ENCODE data around the gene SPRING1. TPM values are rescaled to one million over a fixed set of nuclear protein-coding genes. Genes with fewer than 3 reads are reported as not detected.

SPRING1 gene
- total RNA-seq, 4 donors from 2014 or later: 22.3 to 40.3 (median 35.1) TPM

DNA sequence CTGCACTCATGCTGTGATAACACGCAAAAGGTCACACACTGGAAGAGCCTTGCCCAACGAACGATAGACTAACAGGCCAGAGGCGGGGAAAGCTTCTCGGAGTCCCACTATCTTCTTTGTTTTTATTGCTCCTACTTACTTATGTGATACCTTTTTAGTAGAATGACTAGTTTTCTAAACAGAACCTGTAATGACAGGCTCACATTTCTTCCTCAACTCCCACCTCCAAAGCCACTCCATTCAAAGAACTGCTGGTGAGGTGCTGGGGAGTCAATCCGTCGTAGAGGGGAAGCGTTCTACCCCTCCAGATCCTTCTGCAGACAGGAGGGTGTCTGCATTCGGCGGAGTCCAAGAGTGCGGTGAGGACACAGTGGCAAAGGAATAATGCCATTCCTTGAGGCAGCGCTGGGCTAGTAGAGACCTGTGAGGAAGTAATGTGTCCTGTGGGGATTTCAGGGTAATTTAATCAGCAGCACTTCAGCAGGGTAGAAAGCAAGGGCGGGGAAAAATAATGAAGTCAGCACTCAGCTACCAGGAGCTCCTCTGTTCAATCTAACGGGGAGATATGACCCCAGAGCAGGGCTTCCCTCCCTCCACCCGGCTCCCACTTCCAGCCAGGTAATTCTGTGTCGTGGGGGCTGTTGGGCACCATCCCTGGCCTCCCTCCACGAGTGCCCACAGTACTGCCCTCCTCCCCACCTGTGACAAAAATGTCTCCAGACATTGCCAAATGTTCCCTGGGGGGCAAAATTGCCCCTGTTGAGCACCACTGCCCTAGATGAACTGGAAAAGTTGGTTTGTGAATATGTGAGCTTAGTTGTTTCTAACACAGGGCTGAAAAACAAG lies 25.2 kb downstream of the SPRING1 start:
- in situ Hi-C loops (cut with MboI; ENCODE audit: low pct_ligation_motif_present in 1 of 4, low pct_unique_long_range_greater_than_20kb in 1 of 4, low sequenced_read_pairs in 3 of 4) (loop anchor here in 3 of 4 donors (25.0 kb wide), 2 partner anchors 400 to 725 kb away; no protein-coding TSS in a partner anchor), intact Hi-C loops (cut with DNase I; ENCODE audit: low total_unique reads) (no loop called here)
- 81 to 90% methylated on average over 3 to 17 of the region's 17 CpGs for WGBS, 2 donors (ENCODE audit: low coverage in 1 of 2)

GRCh38 chr12:116710370-116711150 lies 27.3 kb downstream of the SPRING1 start:
- Histone ChIP-seq H3K36me3 (no peaks in the 10 kb centered on the region), H3K4me3 (no peak overlapping the region), H3K9me3 (no peaks in the 10 kb centered on the region), H3K27ac (no peak overlapping the region), H3K4me1 (peaks cover 8 to 12% (median 8%) of the 10 kb centered on the region in 4 donors), H3K27me3 (peaks cover 14% of the 10 kb centered on the region)
- intact Hi-C loops (cut with DNase I; ENCODE audit: low total_unique reads): no loop called here
- in situ Hi-C loops (cut with MboI; ENCODE audit: low pct_ligation_motif_present in 1 of 4, low pct_unique_long_range_greater_than_20kb in 1 of 4, low sequenced_read_pairs in 3 of 4): loop anchor here in 3 of 4 donors (25.0 kb wide), 2 partner anchors 402 to 723 kb away; no protein-coding TSS in a partner anchor
- no peak for TF ChIP-seq EP300 (IDR thresholded peaks at IDR 0.05; ENCODE audit: low read depth)
- TF ChIP-seq POLR2A (IDR thresholded peaks at IDR 0.05): no peak
- TF ChIP-seq POLR2AphosphoS5 (IDR thresholded peaks at IDR 0.05): no peak
- TF ChIP-seq, protein P1, sequence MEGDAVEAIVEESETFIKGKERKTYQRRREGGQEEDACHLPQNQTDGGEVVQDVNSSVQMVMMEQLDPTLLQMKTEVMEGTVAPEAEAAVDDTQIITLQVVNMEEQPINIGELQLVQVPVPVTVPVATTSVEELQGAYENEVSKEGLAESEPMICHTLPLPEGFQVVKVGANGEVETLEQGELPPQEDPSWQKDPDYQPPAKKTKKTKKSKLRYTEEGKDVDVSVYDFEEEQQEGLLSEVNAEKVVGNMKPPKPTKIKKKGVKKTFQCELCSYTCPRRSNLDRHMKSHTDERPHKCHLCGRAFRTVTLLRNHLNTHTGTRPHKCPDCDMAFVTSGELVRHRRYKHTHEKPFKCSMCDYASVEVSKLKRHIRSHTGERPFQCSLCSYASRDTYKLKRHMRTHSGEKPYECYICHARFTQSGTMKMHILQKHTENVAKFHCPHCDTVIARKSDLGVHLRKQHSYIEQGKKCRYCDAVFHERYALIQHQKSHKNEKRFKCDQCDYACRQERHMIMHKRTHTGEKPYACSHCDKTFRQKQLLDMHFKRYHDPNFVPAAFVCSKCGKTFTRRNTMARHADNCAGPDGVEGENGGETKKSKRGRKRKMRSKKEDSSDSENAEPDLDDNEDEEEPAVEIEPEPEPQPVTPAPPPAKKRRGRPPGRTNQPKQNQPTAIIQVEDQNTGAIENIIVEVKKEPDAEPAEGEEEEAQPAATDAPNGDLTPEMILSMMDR (IDR thresholded peaks at IDR 0.05): no peak
- WGBS, 2 donors (ENCODE audit: low coverage in 1 of 2): 36 to 40% methylated on average over 4 to 8 of the region's 8 CpGs
- no peak for DNase-seq

More for the DNA sequence above, 25.2 kb downstream of the SPRING1 start:
- H3K4me1 ChIP-seq: peaks cover 8 to 14% (median 8%) of the 10 kb centered on the region in 4 donors
- no peak for TF ChIP-seq POLR2A (IDR thresholded peaks at IDR 0.05)
- no peak for TF ChIP-seq EP300 (IDR thresholded peaks at IDR 0.05; ENCODE audit: low read depth)
- TF ChIP-seq, protein P1 (IDR thresholded peaks at IDR 0.05): no peak
- no peak for TF ChIP-seq POLR2AphosphoS5 (IDR thresholded peaks at IDR 0.05)
- H3K9me3 ChIP-seq: no peaks in the 10 kb centered on the region
- H3K27ac ChIP-seq: no peak overlapping the region
- no peak for DNase-seq
- H3K27me3 ChIP-seq: peaks cover 14% of the 10 kb centered on the region
- H3K36me3 ChIP-seq: peaks cover 0 to 2% (median 0%) of the 10 kb centered on the region in 4 donors
- no peak overlapping the region for H3K4me3 ChIP-seq

DNA sequence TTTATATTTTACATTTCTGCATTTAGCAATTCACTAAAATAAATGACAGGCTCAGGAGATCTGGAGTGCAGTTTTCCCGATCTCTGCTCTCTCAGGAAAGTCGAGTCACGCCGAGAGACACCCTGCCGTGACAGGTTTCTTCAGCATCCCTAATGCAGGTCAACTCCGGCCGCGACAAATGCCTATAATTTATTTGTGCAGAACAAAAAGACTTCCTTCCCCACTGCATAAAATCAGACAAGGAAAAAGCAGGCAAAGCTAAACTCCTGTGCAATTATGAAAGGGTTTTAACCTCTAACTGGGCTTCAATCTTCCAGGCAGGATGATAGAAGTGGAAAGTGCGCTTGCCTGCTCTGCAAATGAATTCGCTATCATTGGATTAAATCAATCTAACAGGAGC lies 28.1 kb downstream of the SPRING1 start:
- intact Hi-C loops (cut with DNase I; ENCODE audit: low total_unique reads): no loop called here
- in situ Hi-C loops (cut with MboI; ENCODE audit: low pct_ligation_motif_present in 1 of 4, low pct_unique_long_range_greater_than_20kb in 1 of 4, low sequenced_read_pairs in 3 of 4): loop anchor here in 3 of 4 donors (10.0 to 25.0 kb wide), 4 partner anchors 403 to 722 kb away; no protein-coding TSS in a partner anchor
- H3K4me3 ChIP-seq: no peak overlapping the region
- no peaks in the 10 kb centered on the region for H3K9me3 ChIP-seq
- no peak for DNase-seq
- no peak overlapping the region for H3K27ac ChIP-seq
- H3K4me1 ChIP-seq: peaks cover 8 to 12% (median 8%) of the 10 kb centered on the region in 4 donors
- TF ChIP-seq EP300 (IDR thresholded peaks at IDR 0.05; ENCODE audit: low read depth): no peak
- TF ChIP-seq POLR2A (IDR thresholded peaks at IDR 0.05): no peak
- TF ChIP-seq POLR2AphosphoS5 (IDR thresholded peaks at IDR 0.05): no peak
- no peaks in the 10 kb centered on the region for H3K36me3 ChIP-seq
- H3K27me3 ChIP-seq: peaks cover 14% of the 10 kb centered on the region
- 54 to 68% methylated on average over 10 of the region's 10 CpGs for WGBS, 2 donors (ENCODE audit: low coverage in 1 of 2)

DNA sequence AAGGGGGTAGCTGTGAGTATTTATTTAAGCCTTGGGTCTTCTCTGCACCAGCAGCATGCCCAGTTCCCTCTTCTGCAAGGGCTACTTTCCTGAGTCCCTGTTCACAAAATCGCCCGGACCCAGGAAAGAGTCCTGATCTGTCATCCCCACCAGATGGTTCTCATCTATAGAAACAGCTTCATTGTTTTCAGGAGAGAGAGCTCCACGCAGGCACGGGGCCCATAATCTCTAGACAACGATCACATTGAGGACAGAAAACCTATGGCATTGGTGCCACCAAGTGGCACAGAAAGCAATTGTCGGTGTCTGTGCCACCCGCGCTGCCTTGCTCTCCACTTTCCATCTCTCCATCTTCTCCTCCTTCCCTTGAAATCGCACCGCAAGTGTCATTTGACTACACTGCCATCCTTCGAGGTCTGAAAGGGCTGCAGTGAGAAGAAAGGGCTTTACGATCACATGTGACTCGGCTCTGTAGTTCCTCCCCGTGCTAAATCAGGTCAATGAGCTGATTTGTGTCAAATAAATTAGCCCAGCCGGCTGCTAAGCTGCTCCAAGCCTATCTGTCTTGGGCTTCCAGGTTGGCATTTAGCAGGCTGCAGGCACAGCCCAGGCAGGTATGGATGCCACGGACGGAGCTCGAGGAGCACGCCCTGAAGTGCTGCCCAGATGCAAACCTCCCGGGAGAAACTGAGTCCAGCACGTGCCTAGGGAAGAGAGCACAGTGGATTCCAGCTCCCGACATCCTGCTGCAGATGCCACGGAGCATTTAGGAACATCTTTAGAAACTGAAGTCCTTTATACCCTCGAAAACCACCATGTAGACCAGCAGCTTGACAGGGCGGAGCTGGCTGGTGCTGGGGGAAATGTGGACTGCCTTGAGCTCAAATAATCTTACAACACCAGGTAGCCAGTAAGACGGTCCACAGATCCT lies 28.8 kb downstream of the SPRING1 start:
- Histone ChIP-seq H3K36me3 (no peaks in the 10 kb centered on the region), H3K27me3 (peaks cover 14% of the 10 kb centered on the region), H3K4me3 (no peak overlapping the region), H3K4me1 (peaks cover 8 to 12% (median 8%) of the 10 kb centered on the region in 4 donors), H3K27ac (no peak overlapping the region), H3K9me3 (no peaks in the 10 kb centered on the region)
- peak; percentile 51 for DNase-seq
- 14 to 20% methylated on average over 1 to 26 of the region's 26 CpGs for WGBS, 2 donors (ENCODE audit: low coverage in 1 of 2)
- in situ Hi-C loops (cut with MboI; ENCODE audit: low pct_ligation_motif_present in 1 of 4, low pct_unique_long_range_greater_than_20kb in 1 of 4, low sequenced_read_pairs in 3 of 4): loop anchor here in 3 of 4 donors (10.0 to 25.0 kb wide), 4 partner anchors 403 to 722 kb away; no protein-coding TSS in a partner anchor
- TF ChIP-seq POLR2AphosphoS5 (IDR thresholded peaks at IDR 0.05): no peak
- TF ChIP-seq, protein P1 (IDR thresholded peaks at IDR 0.05): peak; percentile 45 to 70 (median 58)
- intact Hi-C loops (cut with DNase I; ENCODE audit: low total_unique reads): no loop called here

All from transverse colon (tissue), 4 donors.